Neural cell (in vitro differentiated cells): ENCODE measurements around the gene AHI1. TPM values are rescaled to one million over a fixed set of nuclear protein-coding genes. Genes with fewer than 3 reads are reported as not detected.
A peak's percentile ranks its signal among the peaks of the same experiment; 100 is the strongest.

Source experiments
- H2AFZ ChIP-seq: fragments of 200-600, 300-800 bp; sonication (generic), shearing (Covaris generic); 2 replicates; pipeline ENCODE4 v1.6.0; 2014; ENCODE audit warnings: low read depth, mild to moderate bottlenecking, antibody characterized with exemption, low read length, moderate library complexity
- H3F3A ChIP-seq: fragments of 200-600 bp; shearing (Covaris generic); 2 replicates; pipeline ENCODE4 v1.6.1; 2016; ENCODE audit warnings: mild to moderate bottlenecking, moderate library complexity, mixed read lengths, antibody characterized with exemption, low read length; ENCODE audit not compliant: insufficient read depth, poor library complexity, severe bottlenecking
- H3K27ac ChIP-seq: fragments of 200-600, 300-800 bp; sonication (generic), shearing (Covaris generic); 2 replicates; pipeline ENCODE4 v1.5.1; 2014; ENCODE audit warnings: mild to moderate bottlenecking, low read length, moderate library complexity
- H3K27me3 ChIP-seq: fragments of 300-800, 200-600 bp; sonication (generic), shearing (Covaris generic); 2 replicates; pipeline ENCODE4 v1.6.0; 2014; ENCODE audit warnings: mild to moderate bottlenecking, low read depth, low read length, moderate library complexity; ENCODE audit not compliant: insufficient read depth
- H3K36me3 ChIP-seq: fragments of 300-800, 200-600 bp; sonication (generic), shearing (Covaris generic); 2 replicates; pipeline ENCODE4 v1.5.1; 2014; ENCODE audit warnings: mild to moderate bottlenecking, antibody characterized with exemption, low read length, moderate library complexity; ENCODE audit not compliant: insufficient read depth
- H3K4me2 ChIP-seq: fragments of 300-800, 200-600 bp; sonication (generic), shearing (Covaris generic); 2 replicates; pipeline ENCODE4 v1.6.0; 2014; ENCODE audit warnings: mild to moderate bottlenecking, low read length
- H3K4me3 ChIP-seq: fragments of 300-800, 200-600 bp; sonication (generic), shearing (Covaris generic); 2 replicates; pipeline ENCODE4 v1.5.1; 2014; ENCODE audit warnings: mild to moderate bottlenecking, low read length, moderate library complexity
- H3K79me2 ChIP-seq: fragments of 200-600 bp; shearing (Covaris generic); replicated peaks from 2 replicates; pipeline ENCODE4 v1.6.0; 2014; ENCODE audit warnings: mild to moderate bottlenecking, low read length, moderate library complexity; ENCODE audit not compliant: insufficient read depth
- H3K9ac ChIP-seq: fragments of 300-800, 200-600 bp; sonication (generic), shearing (Covaris generic); 2 replicates; pipeline ENCODE4 v1.6.1; 2016; ENCODE audit warnings: mild to moderate bottlenecking, low read length, mixed read lengths
- H3K9me2 ChIP-seq: fragments of 200-600 bp; shearing (Covaris generic); 2 replicates; pipeline ENCODE4 v1.6.1; 2016; ENCODE audit warnings: mild to moderate bottlenecking, low read length, mixed read lengths; ENCODE audit not compliant: insufficient read depth
- H3K9me3 ChIP-seq: fragments of 200-600, 300-800 bp; sonication (generic), shearing (Covaris generic); 2 replicates; pipeline ENCODE4 v1.6.1; 2016; ENCODE audit warnings: mild to moderate bottlenecking, mixed run types, low read length, moderate library complexity, mixed read lengths
- H4K20me1 ChIP-seq: fragments of 200-600 bp; shearing (Covaris generic); 2 replicates; pipeline ENCODE4 v1.6.1; 2016; ENCODE audit warnings: mild to moderate bottlenecking, mixed run types; ENCODE audit not compliant: insufficient read depth
- EP300 ChIP-seq: fragments of 450-650 bp; conservative IDR thresholded peaks from 2 replicates; pipeline ENCODE4 v1.6.1; 2014; ENCODE audit warnings: antibody characterized with exemption, mild to moderate bottlenecking, moderate library complexity; ENCODE audit not compliant: poor library complexity, severe bottlenecking
- EZH2 ChIP-seq: fragments of 200-600, 300-800 bp; shearing (Covaris generic), sonication (generic); IDR thresholded peaks from 2 replicates; pipeline ENCODE4 v1.6.1; 2014; ENCODE audit warnings: antibody characterized with exemption, low read length, borderline replicate concordance, mild to moderate bottlenecking; ENCODE audit not compliant: insufficient read depth, poor library complexity, severe bottlenecking
- MXI1 ChIP-seq: fragments of 450-650 bp; conservative IDR thresholded peaks from 2 replicates; pipeline ENCODE4 v1.6.1; 2014; ENCODE audit warnings: antibody characterized with exemption, mild to moderate bottlenecking; ENCODE audit not compliant: poor library complexity, severe bottlenecking
- POLR2AphosphoS5 ChIP-seq: IDR thresholded peaks from 2 replicates; pipeline ENCODE4 v1.6.1; 2012
- RAD21 ChIP-seq: fragments of 450-650 bp; conservative IDR thresholded peaks from 2 replicates; pipeline ENCODE4 v1.6.1; 2014; ENCODE audit warnings: antibody characterized with exemption, mild to moderate bottlenecking, moderate library complexity
- SMC3 ChIP-seq: fragments of 450-650 bp; conservative IDR thresholded peaks from 2 replicates; pipeline ENCODE4 v1.6.1; 2014; ENCODE audit warnings: antibody characterized with exemption, mild to moderate bottlenecking, moderate library complexity; ENCODE audit not compliant: poor library complexity
- TAF1 ChIP-seq: IDR thresholded peaks from 2 replicates; pipeline ENCODE4 v1.6.1; 2012; ENCODE audit warnings: low read depth
- polyA plus RNA-seq: library from polyadenylated mRNA; depleted of rRNA; stranded (reverse); fragments of >200 nt; gene quantifications from 2 replicates; pipeline ENCODE4 v1.2.3, GENCODE V29; 2014
- TF ChIP-seq, protein P1 (sequence below): IDR thresholded peaks from 2 replicates; pipeline ENCODE4 v1.6.1; 2012; ENCODE audit warnings: borderline replicate concordance
- TF ChIP-seq, protein P2 (sequence below): fragments of 450-650 bp; IDR thresholded peaks from 2 replicates; pipeline ENCODE4 v1.5.1; 2014; ENCODE audit warnings: antibody characterized with exemption, mild to moderate bottlenecking, moderate library complexity; ENCODE audit not compliant: poor library complexity, severe bottlenecking

Gene AHI1
- polyA plus RNA-seq, 1 donor from 2014 or later = 58.2 TPM

DNA sequence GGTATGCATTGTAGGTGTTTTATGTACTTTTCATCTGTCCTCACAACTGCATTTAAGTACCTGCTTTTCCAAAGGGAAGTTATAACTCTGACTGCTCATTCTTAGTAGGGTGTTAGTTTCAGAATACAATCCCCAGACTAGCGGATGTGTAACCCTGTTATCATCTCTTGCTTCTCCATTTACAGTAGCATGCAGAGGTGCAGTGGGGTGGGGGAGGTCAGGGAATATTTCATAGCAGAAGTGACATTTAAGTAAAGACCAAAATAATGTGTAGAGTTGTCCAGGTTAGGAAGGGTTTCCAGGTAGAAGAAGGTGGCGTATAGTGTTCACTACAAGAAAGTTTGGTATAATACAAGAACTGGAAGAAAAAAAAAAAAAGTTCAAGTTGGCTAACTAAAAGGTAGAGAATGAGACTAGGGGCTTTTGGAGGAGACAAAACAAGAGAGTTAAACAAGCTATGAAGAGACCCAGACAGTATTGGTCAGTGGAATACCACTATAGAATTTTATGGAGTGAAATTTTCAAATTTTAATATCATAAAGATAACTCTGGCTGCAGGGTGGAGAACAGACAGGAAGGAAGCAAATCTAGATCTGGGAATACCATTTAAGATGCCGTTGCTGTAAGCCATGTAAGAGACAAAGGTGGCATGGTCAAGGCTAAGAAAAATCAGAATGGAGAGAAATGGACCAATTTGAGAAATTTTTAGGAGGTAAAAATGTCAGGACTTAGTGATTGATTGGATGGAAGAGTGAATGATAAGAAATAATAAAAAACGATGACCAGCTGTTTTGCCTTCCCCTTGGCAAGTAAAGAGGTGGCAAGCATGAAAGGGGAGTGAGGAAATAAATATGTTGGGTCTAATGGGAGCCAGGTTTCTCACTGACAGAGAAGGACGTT is 2.2 kb upstream of the AHI1 start:
- H3K36me3 ChIP-seq = no peaks in the 10 kb centered on the region
- peaks cover 8% of the 10 kb centered on the region for H3K79me2 ChIP-seq
- TF ChIP-seq TAF1 (no peak), MXI1 (no peak), EZH2 (no peak), POLR2AphosphoS5 (no peak), SMC3 (no peak), EP300 (no peak), RAD21 (no peak)
- TF ChIP-seq, protein P1, sequence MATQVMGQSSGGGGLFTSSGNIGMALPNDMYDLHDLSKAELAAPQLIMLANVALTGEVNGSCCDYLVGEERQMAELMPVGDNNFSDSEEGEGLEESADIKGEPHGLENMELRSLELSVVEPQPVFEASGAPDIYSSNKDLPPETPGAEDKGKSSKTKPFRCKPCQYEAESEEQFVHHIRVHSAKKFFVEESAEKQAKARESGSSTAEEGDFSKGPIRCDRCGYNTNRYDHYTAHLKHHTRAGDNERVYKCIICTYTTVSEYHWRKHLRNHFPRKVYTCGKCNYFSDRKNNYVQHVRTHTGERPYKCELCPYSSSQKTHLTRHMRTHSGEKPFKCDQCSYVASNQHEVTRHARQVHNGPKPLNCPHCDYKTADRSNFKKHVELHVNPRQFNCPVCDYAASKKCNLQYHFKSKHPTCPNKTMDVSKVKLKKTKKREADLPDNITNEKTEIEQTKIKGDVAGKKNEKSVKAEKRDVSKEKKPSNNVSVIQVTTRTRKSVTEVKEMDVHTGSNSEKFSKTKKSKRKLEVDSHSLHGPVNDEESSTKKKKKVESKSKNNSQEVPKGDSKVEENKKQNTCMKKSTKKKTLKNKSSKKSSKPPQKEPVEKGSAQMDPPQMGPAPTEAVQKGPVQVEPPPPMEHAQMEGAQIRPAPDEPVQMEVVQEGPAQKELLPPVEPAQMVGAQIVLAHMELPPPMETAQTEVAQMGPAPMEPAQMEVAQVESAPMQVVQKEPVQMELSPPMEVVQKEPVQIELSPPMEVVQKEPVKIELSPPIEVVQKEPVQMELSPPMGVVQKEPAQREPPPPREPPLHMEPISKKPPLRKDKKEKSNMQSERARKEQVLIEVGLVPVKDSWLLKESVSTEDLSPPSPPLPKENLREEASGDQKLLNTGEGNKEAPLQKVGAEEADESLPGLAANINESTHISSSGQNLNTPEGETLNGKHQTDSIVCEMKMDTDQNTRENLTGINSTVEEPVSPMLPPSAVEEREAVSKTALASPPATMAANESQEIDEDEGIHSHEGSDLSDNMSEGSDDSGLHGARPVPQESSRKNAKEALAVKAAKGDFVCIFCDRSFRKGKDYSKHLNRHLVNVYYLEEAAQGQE = no peak
- TF ChIP-seq, protein P2, sequence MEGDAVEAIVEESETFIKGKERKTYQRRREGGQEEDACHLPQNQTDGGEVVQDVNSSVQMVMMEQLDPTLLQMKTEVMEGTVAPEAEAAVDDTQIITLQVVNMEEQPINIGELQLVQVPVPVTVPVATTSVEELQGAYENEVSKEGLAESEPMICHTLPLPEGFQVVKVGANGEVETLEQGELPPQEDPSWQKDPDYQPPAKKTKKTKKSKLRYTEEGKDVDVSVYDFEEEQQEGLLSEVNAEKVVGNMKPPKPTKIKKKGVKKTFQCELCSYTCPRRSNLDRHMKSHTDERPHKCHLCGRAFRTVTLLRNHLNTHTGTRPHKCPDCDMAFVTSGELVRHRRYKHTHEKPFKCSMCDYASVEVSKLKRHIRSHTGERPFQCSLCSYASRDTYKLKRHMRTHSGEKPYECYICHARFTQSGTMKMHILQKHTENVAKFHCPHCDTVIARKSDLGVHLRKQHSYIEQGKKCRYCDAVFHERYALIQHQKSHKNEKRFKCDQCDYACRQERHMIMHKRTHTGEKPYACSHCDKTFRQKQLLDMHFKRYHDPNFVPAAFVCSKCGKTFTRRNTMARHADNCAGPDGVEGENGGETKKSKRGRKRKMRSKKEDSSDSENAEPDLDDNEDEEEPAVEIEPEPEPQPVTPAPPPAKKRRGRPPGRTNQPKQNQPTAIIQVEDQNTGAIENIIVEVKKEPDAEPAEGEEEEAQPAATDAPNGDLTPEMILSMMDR = no peak
- H3K27me3 ChIP-seq = no peaks in the 10 kb centered on the region
- no peak overlapping the region for H3K4me3 ChIP-seq
- no peak overlapping the region for H3K9ac ChIP-seq
- no peak overlapping the region for H3K4me2 ChIP-seq
- H2AFZ ChIP-seq = no peak overlapping the region
- no peak overlapping the region for H3K27ac ChIP-seq
- H3K9me3 ChIP-seq = no peaks in the 10 kb centered on the region
- no peaks in the 10 kb centered on the region for H4K20me1 ChIP-seq
- H3F3A ChIP-seq = peaks cover 3% of the 10 kb centered on the region
- no peaks in the 10 kb centered on the region for H3K9me2 ChIP-seq

- Histone ChIP-seq H4K20me1 (no peaks in the 10 kb centered on the region), H3K27ac (peak overlapping the region; percentile 87), H3K4me2 (peak overlapping the region; percentile 49), H3K9me2 (no peaks in the 10 kb centered on the region), H3F3A (peaks cover 3% of the 10 kb centered on the region), H3K4me3 (peak overlapping the region; percentile 96), H3K79me2 (peaks cover 8% of the 10 kb centered on the region), H3K27me3 (no peaks in the 10 kb centered on the region), H3K9ac (peak overlapping the region; percentile 84), H3K36me3 (no peaks in the 10 kb centered on the region), H2AFZ (peak overlapping the region; percentile 88), H3K9me3 (no peaks in the 10 kb centered on the region)
- TF ChIP-seq, protein P2 = no peak
- TF ChIP-seq TAF1 = peak; percentile 49
These were observed 773 bp upstream of the AHI1 start for GRCh38 chr6:135498185-135498841.
